ENCODE data around the gene PLA2R1.

- no peak for TF ChIP-seq POLR2A (IDR thresholded peaks at IDR 0.05)
- TF ChIP-seq, protein P1, sequence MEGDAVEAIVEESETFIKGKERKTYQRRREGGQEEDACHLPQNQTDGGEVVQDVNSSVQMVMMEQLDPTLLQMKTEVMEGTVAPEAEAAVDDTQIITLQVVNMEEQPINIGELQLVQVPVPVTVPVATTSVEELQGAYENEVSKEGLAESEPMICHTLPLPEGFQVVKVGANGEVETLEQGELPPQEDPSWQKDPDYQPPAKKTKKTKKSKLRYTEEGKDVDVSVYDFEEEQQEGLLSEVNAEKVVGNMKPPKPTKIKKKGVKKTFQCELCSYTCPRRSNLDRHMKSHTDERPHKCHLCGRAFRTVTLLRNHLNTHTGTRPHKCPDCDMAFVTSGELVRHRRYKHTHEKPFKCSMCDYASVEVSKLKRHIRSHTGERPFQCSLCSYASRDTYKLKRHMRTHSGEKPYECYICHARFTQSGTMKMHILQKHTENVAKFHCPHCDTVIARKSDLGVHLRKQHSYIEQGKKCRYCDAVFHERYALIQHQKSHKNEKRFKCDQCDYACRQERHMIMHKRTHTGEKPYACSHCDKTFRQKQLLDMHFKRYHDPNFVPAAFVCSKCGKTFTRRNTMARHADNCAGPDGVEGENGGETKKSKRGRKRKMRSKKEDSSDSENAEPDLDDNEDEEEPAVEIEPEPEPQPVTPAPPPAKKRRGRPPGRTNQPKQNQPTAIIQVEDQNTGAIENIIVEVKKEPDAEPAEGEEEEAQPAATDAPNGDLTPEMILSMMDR (IDR thresholded peaks at IDR 0.05): no peak
These were observed 42.9 kb downstream of the PLA2R1 start for GRCh38 chr2:160019374-160020090.
